ENCODE measurements around the gene ANKRD52. TPM values are rescaled to one million over a fixed set of nuclear protein-coding genes. Genes with fewer than 3 reads are reported as not detected.

The ANKRD52 gene
- total RNA-seq, 1 experiment from 2014 or later: 67.5 TPM

- Histone ChIP-seq H3K36me3 (ENCODE audit: control insufficient read depth, insufficient read depth, low read length) (peaks cover 26% of the 10 kb centered on the region), H3K27me3 (ENCODE audit: control insufficient read depth, insufficient read depth, low read length) (no peaks in the 10 kb centered on the region), H3K9me3 (ENCODE audit: control insufficient read depth, insufficient read depth, low read depth, low read length) (no peaks in the 10 kb centered on the region), H3K4me1 (ENCODE audit: control insufficient read depth, insufficient read depth, low read length) (no peaks in the 10 kb centered on the region), H3K4me3 (ENCODE audit: low read depth in 2 of 2, low read length in 2 of 2) (no peak overlapping the region), H3K27ac (ENCODE audit: low read length) (no peak overlapping the region)
- no peak for DNase-seq (ENCODE audit: low read depth, low spot score)
- TF ChIP-seq POLR2AphosphoS5 (IDR thresholded peaks at IDR 0.05; ENCODE audit: low read depth, low read length) (no peak), TCF7L2 (IDR thresholded peaks at IDR 0.05; ENCODE audit: low read depth, low read length) (no peak), CTCF (IDR thresholded peaks at IDR 0.05) (no peak), SIN3A (IDR thresholded peaks at IDR 0.05; ENCODE audit: borderline replicate concordance, insufficient read depth, low read depth, low read length) (no peak), REST (IDR thresholded peaks at IDR 0.05; ENCODE audit: insufficient read depth in 1 of 2, low read depth in 2 of 2, low read length in 1 of 2) (no peak)
- in situ Hi-C loops (cut with HindIII; ENCODE audit: low pct_unique_long_range_greater_than_20kb, low sequenced_read_pairs) (no loop called here), intact Hi-C loops (cut with micrococcal nuclease; ENCODE audit: unreplicated experiment) (no loop called here)
- BruUV-seq (replicated peaks): no TSS peak
- POLR2A ChIA-PET: no interaction called here
- CTCF ChIA-PET: no interaction called here
- no peak for ATAC-seq
Observed at GRCh38 chr12:56282030-56282429, 23.8 kb upstream of the ANKRD52 start.

- Histone ChIP-seq H3K4me1 (ENCODE audit: control insufficient read depth, insufficient read depth, low read length) (no peaks in the 10 kb centered on the region), H3K27me3 (ENCODE audit: control insufficient read depth, insufficient read depth, low read length) (no peaks in the 10 kb centered on the region), H3K4me3 (ENCODE audit: low read depth in 2 of 2, low read length in 2 of 2) (no peak overlapping the region), H3K9me3 (ENCODE audit: control insufficient read depth, insufficient read depth, low read depth, low read length) (no peaks in the 10 kb centered on the region), H3K36me3 (ENCODE audit: control insufficient read depth, insufficient read depth, low read length) (peaks cover 19% of the 10 kb centered on the region), H3K27ac (ENCODE audit: low read length) (no peak overlapping the region)
- DNase-seq (ENCODE audit: low read depth, low spot score) (no peak), ATAC-seq (no peak)
- ChIA-PET CTCF (no interaction called here), POLR2A (no interaction called here)
- intact Hi-C loops (cut with micrococcal nuclease; ENCODE audit: unreplicated experiment): no loop called here
- TF ChIP-seq REST (IDR thresholded peaks at IDR 0.05; ENCODE audit: insufficient read depth in 1 of 2, low read depth in 2 of 2, low read length in 1 of 2) (no peak), SIN3A (IDR thresholded peaks at IDR 0.05; ENCODE audit: borderline replicate concordance, insufficient read depth, low read depth, low read length) (no peak), CTCF (IDR thresholded peaks at IDR 0.05) (no peak), TCF7L2 (IDR thresholded peaks at IDR 0.05; ENCODE audit: low read depth, low read length) (no peak)
- BruUV-seq (replicated peaks): no TSS peak
- in situ Hi-C loops (cut with HindIII; ENCODE audit: low pct_unique_long_range_greater_than_20kb, low sequenced_read_pairs): no loop called here
Observed at GRCh38 chr12:56280849-56281248, 22.7 kb upstream of the ANKRD52 start.
